GM18867 (cell line): ENCODE measurements around the gene DNMT1.
"Not testable (repeated sequence)": the region's sequence is repeated elsewhere in the genome, so short reads cannot be mapped to it uniquely, and the experiment has no call there.

Source experiments
- ATAC-seq: cut with Tn5 transposase; IDR thresholded peaks from one replicate; pipeline ENCODE4 v1.9.1; 2021; ENCODE audit warnings: mild to moderate bottlenecking, moderate library complexity; ENCODE audit not compliant: unreplicated experiment

DNMT1 gene

GRCh38 chr19:10222201-10222890 lies 27.6 kb upstream of the DNMT1 start:
- no peak for ATAC-seq

GRCh38 chr19:10220695-10221094 lies 25.9 kb upstream of the DNMT1 start:
- ATAC-seq = no peak

- peak; percentile 66 for ATAC-seq
Measured at GRCh38 chr19:10219678-10220077, 24.9 kb upstream of the DNMT1 start.

GRCh38 chr19:10217085-10217484 lies 22.3 kb upstream of the DNMT1 start:
- no peak for ATAC-seq

GRCh38 chr19:10214784-10215183 lies 20.0 kb upstream of the DNMT1 start:
- no peak for ATAC-seq

GRCh38 chr19:10211691-10212090 lies 16.9 kb upstream of the DNMT1 start:
- ATAC-seq = no peak

- ATAC-seq = no peak
Measured at GRCh38 chr19:10211061-10211460, 16.3 kb upstream of the DNMT1 start.

GRCh38 chr19:10209315-10209714 lies 14.6 kb upstream of the DNMT1 start:
- no peak for ATAC-seq

- ATAC-seq = no peak
Measured at GRCh38 chr19:10207026-10207425, 12.3 kb upstream of the DNMT1 start.

GRCh38 chr19:10206226-10206885 lies 11.6 kb upstream of the DNMT1 start:
- no peak for ATAC-seq

- no peak for ATAC-seq
Measured at GRCh38 chr19:10205636-10206035, 10.9 kb upstream of the DNMT1 start.

- no peak for ATAC-seq
Measured at GRCh38 chr19:10203686-10204085, 8.9 kb upstream of the DNMT1 start.

GRCh38 chr19:10201176-10201575 lies 6.4 kb upstream of the DNMT1 start:
- ATAC-seq = no peak

- not testable (repeated sequence) for ATAC-seq
Measured at GRCh38 chr19:10200101-10200500, 5.3 kb upstream of the DNMT1 start.

- ATAC-seq = not testable (repeated sequence)
Measured at GRCh38 chr19:10198889-10199644, 4.3 kb upstream of the DNMT1 start.

GRCh38 chr19:10195199-10195519 lies 406 bp upstream of the DNMT1 start:
- no peak for ATAC-seq

- ATAC-seq = peak; percentile 13
Measured at GRCh38 chr19:10193790-10194499, 808 bp downstream of the DNMT1 start.

- ATAC-seq = no peak
Measured at GRCh38 chr19:10192922-10193321, 1.8 kb downstream of the DNMT1 start.

- ATAC-seq = no peak
Measured at GRCh38 chr19:10191347-10191746, 3.4 kb downstream of the DNMT1 start.

- ATAC-seq = no peak
Measured at GRCh38 chr19:10190026-10190425, 4.7 kb downstream of the DNMT1 start.

GRCh38 chr19:10189616-10190015 lies 5.1 kb downstream of the DNMT1 start:
- no peak for ATAC-seq
